WI38 (cell line): Measurements from ENCODE around the gene PACC1.

ENCODE experiments used
- H3K4me3 ChIP-seq: 2 replicates; pipeline ENCODE4 v1.5.1; 2011; ENCODE audit warnings: low read depth, mild to moderate bottlenecking, control low read depth, low read length
- TF ChIP-seq, protein P1 (sequence below): IDR thresholded peaks from 2 replicates; pipeline ENCODE4 v1.5.1; 2012; ENCODE audit warnings: low read depth, mild to moderate bottlenecking, control low read depth, low read length

The PACC1 gene

GRCh38 chr1:212451416-212452322 is 37.0 kb upstream of the PACC1 start:
- no peak overlapping the region for H3K4me3 ChIP-seq
- TF ChIP-seq, protein P1, sequence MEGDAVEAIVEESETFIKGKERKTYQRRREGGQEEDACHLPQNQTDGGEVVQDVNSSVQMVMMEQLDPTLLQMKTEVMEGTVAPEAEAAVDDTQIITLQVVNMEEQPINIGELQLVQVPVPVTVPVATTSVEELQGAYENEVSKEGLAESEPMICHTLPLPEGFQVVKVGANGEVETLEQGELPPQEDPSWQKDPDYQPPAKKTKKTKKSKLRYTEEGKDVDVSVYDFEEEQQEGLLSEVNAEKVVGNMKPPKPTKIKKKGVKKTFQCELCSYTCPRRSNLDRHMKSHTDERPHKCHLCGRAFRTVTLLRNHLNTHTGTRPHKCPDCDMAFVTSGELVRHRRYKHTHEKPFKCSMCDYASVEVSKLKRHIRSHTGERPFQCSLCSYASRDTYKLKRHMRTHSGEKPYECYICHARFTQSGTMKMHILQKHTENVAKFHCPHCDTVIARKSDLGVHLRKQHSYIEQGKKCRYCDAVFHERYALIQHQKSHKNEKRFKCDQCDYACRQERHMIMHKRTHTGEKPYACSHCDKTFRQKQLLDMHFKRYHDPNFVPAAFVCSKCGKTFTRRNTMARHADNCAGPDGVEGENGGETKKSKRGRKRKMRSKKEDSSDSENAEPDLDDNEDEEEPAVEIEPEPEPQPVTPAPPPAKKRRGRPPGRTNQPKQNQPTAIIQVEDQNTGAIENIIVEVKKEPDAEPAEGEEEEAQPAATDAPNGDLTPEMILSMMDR = no peak

DNA sequence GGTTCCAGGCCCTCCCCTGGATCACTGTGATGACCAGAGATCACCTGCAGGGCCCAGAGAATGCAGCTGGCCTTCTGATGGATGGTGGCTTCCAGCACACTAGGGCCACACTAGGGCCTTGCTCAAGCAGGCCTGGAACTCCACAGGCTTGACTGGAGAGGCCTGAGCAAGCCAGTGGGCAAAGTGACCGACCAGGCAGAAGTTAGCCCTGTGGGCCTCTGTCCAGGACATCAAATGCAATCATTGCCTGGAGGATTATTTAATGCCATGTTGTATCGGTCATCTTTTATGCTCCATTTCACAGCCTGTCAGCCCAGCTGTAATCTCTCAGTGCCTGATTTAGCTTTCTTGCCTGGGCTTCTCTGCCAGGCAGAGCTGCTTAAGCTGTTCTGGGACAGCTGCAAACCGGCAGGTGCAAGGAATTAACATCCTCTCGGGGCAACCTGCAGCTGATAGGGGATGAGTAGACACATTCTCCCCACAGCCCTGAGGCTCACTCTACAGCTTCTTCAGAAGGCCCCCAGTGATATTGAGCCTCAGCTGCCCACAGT is 35.7 kb upstream of the PACC1 start:
- no peak overlapping the region for H3K4me3 ChIP-seq
- TF ChIP-seq, protein P1 = no peak

- TF ChIP-seq, protein P1 = no peak
- H3K4me3 ChIP-seq = no peak overlapping the region
Observed at GRCh38 chr1:212447478-212447877, 32.8 kb upstream of the PACC1 start.

- TF ChIP-seq, protein P1 = no peak
- H3K4me3 ChIP-seq = no peak overlapping the region
Observed at GRCh38 chr1:212446333-212446732, 31.6 kb upstream of the PACC1 start.

- TF ChIP-seq, protein P1 = no peak
- no peak overlapping the region for H3K4me3 ChIP-seq
Observed at GRCh38 chr1:212442408-212442807, 27.7 kb upstream of the PACC1 start.

GRCh38 chr1:212440419-212440818 is 25.7 kb upstream of the PACC1 start:
- TF ChIP-seq, protein P1 = no peak
- H3K4me3 ChIP-seq = no peak overlapping the region

- H3K4me3 ChIP-seq = no peak overlapping the region
- TF ChIP-seq, protein P1 = no peak
Observed at GRCh38 chr1:212438831-212439237, 24.1 kb upstream of the PACC1 start.
